Smooth muscle cell (in vitro differentiated cells): ENCODE results near the gene RABL6. TPM values are rescaled to one million over a fixed set of nuclear protein-coding genes. Genes with fewer than 3 reads are reported as not detected.
"Not testable (repeated sequence)": the region's sequence is repeated elsewhere in the genome, so short reads cannot be mapped to it uniquely, and the experiment has no call there.

Experiments used
- DNase-seq: peaks from one replicate; lab custom pipeline; 2025; ENCODE audit not compliant: unreplicated experiment; lab: John Stamatoyannopoulos, UW
- H2AFZ ChIP-seq: fragments of 200-600 bp; sonication (generic); 2 replicates; pipeline ENCODE4 v1.6.0; 2016; ENCODE audit warnings: antibody characterized with exemption, low read depth, mild to moderate bottlenecking
- H3F3A ChIP-seq: fragments of 200-600 bp; sonication (generic); 2 replicates; pipeline ENCODE4 v1.6.0; 2017; ENCODE audit warnings: antibody characterized with exemption, low read depth
- H3K27ac ChIP-seq: fragments of 200-600 bp; sonication (generic); 2 replicates; pipeline ENCODE4 v1.5.1; 2016; ENCODE audit warnings: low read depth, mild to moderate bottlenecking
- H3K27me3 ChIP-seq: fragments of 200-600 bp; sonication (generic); 2 replicates; pipeline ENCODE4 v1.6.1; 2016; ENCODE audit warnings: low read depth, mild to moderate bottlenecking
- H3K36me3 ChIP-seq: fragments of 200-600 bp; sonication (generic); 2 replicates; pipeline ENCODE4 v1.5.1; 2016; ENCODE audit warnings: low read depth
- H3K4me1 ChIP-seq: fragments of 200-600 bp; sonication (generic); 2 replicates; pipeline ENCODE4 v1.5.1; 2016; ENCODE audit warnings: low read depth
- H3K4me2 ChIP-seq: fragments of 200-600 bp; sonication (generic); 2 replicates; pipeline ENCODE4 v1.6.0; 2016; ENCODE audit warnings: mild to moderate bottlenecking
- H3K4me3 ChIP-seq: fragments of 200-600 bp; sonication (generic); 2 replicates; pipeline ENCODE4 v1.5.1; 2016; ENCODE audit warnings: mild to moderate bottlenecking
- H3K79me2 ChIP-seq: fragments of 200-600 bp; sonication (generic); 2 replicates; pipeline ENCODE4 v1.6.0; 2016; ENCODE audit warnings: low read depth, mild to moderate bottlenecking
- H3K9ac ChIP-seq: fragments of 200-600 bp; sonication (generic); 2 replicates; pipeline ENCODE4 v1.6.0; 2016; ENCODE audit warnings: low read depth
- H3K9me3 ChIP-seq: fragments of 200-600 bp; sonication (generic); replicated peaks from 2 replicates; pipeline ENCODE4 v1.5.1; 2016; ENCODE audit warnings: low read depth
- H4K20me1 ChIP-seq: fragments of 200-600 bp; sonication (generic); 2 replicates; pipeline ENCODE4 v1.6.0; 2016; ENCODE audit warnings: low read depth
- WGBS: methylation state at CpG from one replicate; pipeline ENCODE4 v1.1.7; 2016; ENCODE audit warnings: low lambda C conversion rate; 5-methylcytosine and 5-hydroxymethylcytosine counted together
- polyA plus RNA-seq: library from polyadenylated mRNA; unstranded; fragments of >200 nt; fragmentation: Nextera tagmentation; extraction: Ambion mirVana; gene quantifications from 2 replicates; pipeline ENCODE4 v1.2.1, GENCODE V29; 2016
- total RNA-seq: library from RNA; depleted of rRNA; stranded (reverse); fragments of >200 nt; gene quantifications from 2 replicates; pipeline ENCODE4 v1.2.3, GENCODE V29; 2014
- TF ChIP-seq, protein P1 (sequence below): fragments of 200-600 bp; sonication (generic); IDR thresholded peaks from 2 replicates; pipeline ENCODE4 v1.5.1; 2017; ENCODE audit warnings: borderline replicate concordance, mild to moderate bottlenecking, antibody characterized with exemption; ENCODE audit not compliant: insufficient read depth, poor library complexity, severe bottlenecking

The RABL6 gene
- total and polyA plus RNA-seq, 2 experiments from 2014 or later = 54.3 to 81.6 TPM

DNA sequence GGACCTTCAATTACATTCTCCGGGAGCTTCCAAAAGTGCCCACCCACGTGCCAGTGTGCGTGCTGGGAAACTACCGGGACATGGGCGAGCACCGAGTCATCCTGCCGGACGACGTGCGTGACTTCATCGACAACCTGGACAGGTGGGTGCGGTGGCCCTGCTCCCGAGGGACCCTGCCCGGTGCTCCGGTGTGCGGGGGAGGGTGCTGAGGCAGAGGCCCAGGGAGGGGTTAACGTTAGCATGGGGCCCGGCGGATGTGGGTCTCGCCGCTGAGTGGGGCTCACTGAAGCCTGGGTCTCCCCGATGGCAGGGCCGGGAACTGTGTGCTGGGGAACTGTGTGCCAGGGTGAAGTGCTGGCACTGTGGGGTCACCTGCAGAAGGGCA is 24.0 kb downstream of the RABL6 start:
- peaks cover 8% of the 10 kb centered on the region for H4K20me1 ChIP-seq
- TF ChIP-seq, protein P1, sequence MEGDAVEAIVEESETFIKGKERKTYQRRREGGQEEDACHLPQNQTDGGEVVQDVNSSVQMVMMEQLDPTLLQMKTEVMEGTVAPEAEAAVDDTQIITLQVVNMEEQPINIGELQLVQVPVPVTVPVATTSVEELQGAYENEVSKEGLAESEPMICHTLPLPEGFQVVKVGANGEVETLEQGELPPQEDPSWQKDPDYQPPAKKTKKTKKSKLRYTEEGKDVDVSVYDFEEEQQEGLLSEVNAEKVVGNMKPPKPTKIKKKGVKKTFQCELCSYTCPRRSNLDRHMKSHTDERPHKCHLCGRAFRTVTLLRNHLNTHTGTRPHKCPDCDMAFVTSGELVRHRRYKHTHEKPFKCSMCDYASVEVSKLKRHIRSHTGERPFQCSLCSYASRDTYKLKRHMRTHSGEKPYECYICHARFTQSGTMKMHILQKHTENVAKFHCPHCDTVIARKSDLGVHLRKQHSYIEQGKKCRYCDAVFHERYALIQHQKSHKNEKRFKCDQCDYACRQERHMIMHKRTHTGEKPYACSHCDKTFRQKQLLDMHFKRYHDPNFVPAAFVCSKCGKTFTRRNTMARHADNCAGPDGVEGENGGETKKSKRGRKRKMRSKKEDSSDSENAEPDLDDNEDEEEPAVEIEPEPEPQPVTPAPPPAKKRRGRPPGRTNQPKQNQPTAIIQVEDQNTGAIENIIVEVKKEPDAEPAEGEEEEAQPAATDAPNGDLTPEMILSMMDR = no peak
- no peak overlapping the region for H3K27ac ChIP-seq
- H3K36me3 ChIP-seq = no peaks in the 10 kb centered on the region
- no peak overlapping the region for H3K4me2 ChIP-seq
- no peaks in the 10 kb centered on the region for H3K79me2 ChIP-seq
- H3K4me3 ChIP-seq = no peak overlapping the region
- no peaks in the 10 kb centered on the region for H3K4me1 ChIP-seq
- H2AFZ ChIP-seq = no peak overlapping the region
- no peaks in the 10 kb centered on the region for H3K27me3 ChIP-seq
- WGBS = 98% methylated on average over 14 of the region's 23 CpGs
- DNase-seq = no peak
- no peaks in the 10 kb centered on the region for H3K9me3 ChIP-seq
- no peak overlapping the region for H3K9ac ChIP-seq
- peaks cover 12% of the 10 kb centered on the region for H3F3A ChIP-seq

DNA sequence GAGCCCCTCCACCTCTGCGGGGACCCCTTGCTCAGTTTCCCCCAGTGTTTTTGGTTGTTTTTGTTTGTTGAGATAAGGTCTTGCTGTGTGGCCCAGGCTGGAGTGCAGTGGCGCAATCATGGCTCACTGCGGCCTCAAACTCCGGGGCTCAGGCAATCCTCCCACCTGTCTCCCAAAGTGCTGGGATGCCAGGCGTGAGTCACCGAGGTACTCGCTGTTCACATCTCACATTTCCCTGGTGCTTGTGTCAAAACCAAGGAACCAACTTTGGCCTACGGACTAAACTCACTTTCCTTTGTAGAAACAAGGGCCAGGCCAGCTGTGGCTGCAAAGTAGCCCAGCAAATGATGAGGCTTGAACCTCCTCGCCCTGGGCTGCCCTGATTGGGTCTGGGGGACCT is 24.8 kb downstream of the RABL6 start:
- Histone ChIP-seq H3K9me3 (no peaks in the 10 kb centered on the region), H3K9ac (no peak overlapping the region), H3K27me3 (no peaks in the 10 kb centered on the region), H3K4me2 (no peak overlapping the region), H3K79me2 (no peaks in the 10 kb centered on the region), H3K4me3 (no peak overlapping the region), H3F3A (peaks cover 12% of the 10 kb centered on the region), H2AFZ (no peak overlapping the region), H4K20me1 (peaks cover 8% of the 10 kb centered on the region), H3K4me1 (no peaks in the 10 kb centered on the region), H3K36me3 (no peaks in the 10 kb centered on the region), H3K27ac (no peak overlapping the region)
- TF ChIP-seq, protein P1 = no peak
- no peak for DNase-seq
- WGBS = 93% methylated on average over 9 of the region's 9 CpGs

DNA sequence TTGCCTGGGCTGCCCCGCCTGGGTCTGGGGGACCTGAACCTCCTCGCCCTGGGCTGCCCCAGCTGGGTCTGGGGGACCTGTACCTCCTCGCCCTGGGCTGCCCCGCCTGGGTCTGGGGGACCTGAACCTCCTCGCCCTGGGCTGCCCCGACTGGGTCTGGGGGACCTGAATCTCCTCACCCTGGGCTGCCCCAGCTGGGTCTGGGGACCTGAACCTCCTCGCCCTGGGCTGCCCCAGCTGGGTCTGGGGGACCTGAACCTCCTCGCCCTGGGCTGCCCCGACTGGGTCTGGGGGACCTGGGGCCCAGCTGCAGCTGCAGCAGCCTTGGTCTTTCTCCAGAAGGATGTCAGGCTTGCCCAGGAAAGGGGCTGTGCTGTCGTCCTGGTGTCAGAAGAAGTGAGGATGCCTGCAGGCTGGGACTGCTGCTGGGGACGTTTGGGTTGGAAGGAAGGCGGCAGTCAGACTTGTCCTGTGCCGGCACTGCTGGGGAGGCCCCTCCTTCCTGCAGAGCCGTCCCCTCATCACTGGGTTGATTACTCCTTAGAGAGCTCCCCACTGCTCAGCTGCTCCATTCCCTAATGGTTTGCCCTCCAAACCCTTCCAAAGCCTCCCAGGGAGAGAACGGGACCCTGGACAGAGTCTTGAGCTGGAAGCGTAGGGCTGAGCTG is 25.8 kb downstream of the RABL6 start:
- not testable (repeated sequence) for H3K27me3 ChIP-seq, H3K9ac ChIP-seq, H3K79me2 ChIP-seq, H3K36me3 ChIP-seq, H3K4me1 ChIP-seq, DNase-seq, H2AFZ ChIP-seq, H4K20me1 ChIP-seq, H3K27ac ChIP-seq, H3K4me2 ChIP-seq, H3K9me3 ChIP-seq, H3K4me3 ChIP-seq
- WGBS = 94% methylated on average over 16 of the region's 16 CpGs
- peaks cover 12% of the 10 kb centered on the region for H3F3A ChIP-seq

DNA sequence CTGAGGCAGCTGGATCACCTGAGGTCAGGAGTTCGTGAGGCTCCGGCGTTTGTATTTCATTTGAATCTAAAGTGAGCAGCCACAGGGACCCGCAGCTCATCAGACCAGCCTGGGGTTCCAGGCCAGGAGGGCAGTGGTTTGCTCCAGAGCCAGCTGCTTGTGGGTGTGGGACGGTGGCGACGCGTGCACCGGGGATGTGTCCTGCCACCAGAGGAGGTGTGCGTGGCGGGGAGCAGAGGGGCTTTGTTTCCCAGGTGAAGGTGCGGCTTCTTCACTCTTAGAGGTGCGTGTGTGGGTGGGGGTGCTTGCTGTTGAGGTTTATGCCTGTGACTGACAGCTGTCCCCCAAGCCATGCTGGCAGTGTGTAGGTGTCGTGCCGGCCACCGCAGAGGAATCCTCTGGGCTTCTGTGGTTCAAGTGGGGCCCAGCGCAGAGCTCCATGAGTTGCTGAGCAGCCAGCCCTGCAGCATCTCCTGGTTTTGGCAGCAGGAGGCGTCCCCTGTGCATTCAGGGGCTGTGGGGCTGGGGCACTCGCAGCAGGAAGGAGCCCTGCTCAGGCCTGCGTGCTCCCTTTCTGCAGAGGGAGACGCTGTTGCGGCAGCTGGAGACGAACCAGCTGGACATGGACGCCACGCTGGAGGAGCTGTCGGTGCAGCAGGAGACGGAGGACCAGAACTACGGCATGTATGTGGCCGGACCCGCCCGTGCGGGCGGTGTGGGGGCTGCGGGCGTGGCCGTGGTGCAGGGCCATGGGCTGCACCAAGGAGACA is 27.6 kb downstream of the RABL6 start:
- H3K9ac ChIP-seq = no peak overlapping the region
- no peaks in the 10 kb centered on the region for H3K27me3 ChIP-seq
- no peak overlapping the region for H2AFZ ChIP-seq
- H3F3A ChIP-seq = peaks cover 12% of the 10 kb centered on the region
- no peaks in the 10 kb centered on the region for H3K79me2 ChIP-seq
- no peaks in the 10 kb centered on the region for H3K9me3 ChIP-seq
- no peak for DNase-seq
- TF ChIP-seq, protein P1 = no peak
- no peak overlapping the region for H3K4me3 ChIP-seq
- H3K4me2 ChIP-seq = no peak overlapping the region
- H4K20me1 ChIP-seq = peaks cover 15% of the 10 kb centered on the region
- H3K36me3 ChIP-seq = no peaks in the 10 kb centered on the region
- H3K4me1 ChIP-seq = peaks cover 4% of the 10 kb centered on the region
- WGBS = 97% methylated on average over 35 of the region's 36 CpGs
- no peak overlapping the region for H3K27ac ChIP-seq
